Activated naive CD4-positive, alpha-beta T cell treated with anti-CD3 and anti-CD28 coated beads, Interleukin-2, amount 50 U/mL, for 72 hours (primary cell): ENCODE data around the gene THUMPD2. TPM values are rescaled to one million over a fixed set of nuclear protein-coding genes. Genes with fewer than 3 reads are reported as not detected.
A peak's percentile ranks its signal among the peaks of the same experiment; 100 is the strongest.
"Not testable (repeated sequence)": the region's sequence is repeated elsewhere in the genome, so short reads cannot be mapped to it uniquely, and the experiment has no call there.

Experiments
- ATAC-seq, 2 donors: fragments of 150-1000 bp; cut with Tn5 transposase; 2 replicates each; pipeline ENCODE4 v1.10.0; 2021; ENCODE audit warnings: mild to moderate bottlenecking in 2 of 2, moderate library complexity in 2 of 2
- DNase-seq, 2 donors: peaks; one replicate each; pipeline ENCODE4 v3.0.0; 2021 to 2022; ENCODE audit warnings: low spot score in 2 of 2
- H3K27ac Mint-ChIP-seq, 2 donors: one replicate each; pipeline ENCODE4 v1.8.0; 2022; ENCODE audit warnings: mild to moderate bottlenecking in 2 of 2, mixed read lengths in 2 of 2
- H3K36me3 Mint-ChIP-seq, 2 donors: one replicate each; pipeline ENCODE4 v1.8.0; 2022; ENCODE audit warnings: mixed read lengths in 2 of 2
- H3K9me3 Mint-ChIP-seq, 2 donors: one replicate each; pipeline ENCODE4 v1.8.0; 2022; ENCODE audit warnings: mixed read lengths in 2 of 2
- total RNA-seq, 2 donors: library from RNA; stranded (reverse); gene quantifications; one replicate each; pipeline ENCODE4 v1.2.3, GENCODE V29; 2022

The THUMPD2 gene
- total RNA-seq: 10 to 100 TPM; 12.8 to 14.0 TPM

DNA sequence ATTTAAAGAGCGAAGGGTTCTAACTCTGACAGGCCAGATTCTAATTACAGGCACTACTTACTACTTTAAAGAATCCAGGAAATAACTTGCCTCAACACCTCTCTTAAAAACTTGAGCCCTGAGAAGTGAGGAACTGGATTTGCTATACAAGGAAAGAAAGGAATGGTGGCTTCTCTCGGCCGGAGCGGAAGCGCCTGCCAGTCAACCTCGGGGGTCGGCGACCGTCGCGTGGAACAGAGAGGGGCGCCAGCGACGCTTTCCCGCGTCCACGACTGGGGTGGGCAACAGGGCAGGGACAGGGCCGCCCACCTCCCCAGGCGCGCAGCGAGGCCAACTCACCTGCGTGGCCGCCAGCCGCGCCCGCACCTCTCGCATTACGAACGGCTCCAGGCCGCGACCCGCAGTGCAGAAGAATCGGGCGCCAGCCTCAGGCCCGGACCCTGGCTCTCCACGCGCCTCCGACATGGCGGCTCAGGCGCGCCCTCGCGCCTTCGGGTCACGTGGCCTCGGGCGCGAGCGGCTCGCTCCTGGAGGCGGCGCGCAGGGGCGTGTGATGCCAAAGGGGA lies at the start of gene THUMPD2:
THUMPD2 (minus strand) TSS at position 484 of the 566 bp plus-strand sequence; CDS start at position 465, 19 bp downstream.
- peaks cover 18 to 36% of the 10 kb centered on the region in 2 donors for H3K36me3 Mint-ChIP-seq
- peak; percentile 77 to 82 for ATAC-seq
- H3K9me3 Mint-ChIP-seq: no peaks in the 10 kb centered on the region

DNA sequence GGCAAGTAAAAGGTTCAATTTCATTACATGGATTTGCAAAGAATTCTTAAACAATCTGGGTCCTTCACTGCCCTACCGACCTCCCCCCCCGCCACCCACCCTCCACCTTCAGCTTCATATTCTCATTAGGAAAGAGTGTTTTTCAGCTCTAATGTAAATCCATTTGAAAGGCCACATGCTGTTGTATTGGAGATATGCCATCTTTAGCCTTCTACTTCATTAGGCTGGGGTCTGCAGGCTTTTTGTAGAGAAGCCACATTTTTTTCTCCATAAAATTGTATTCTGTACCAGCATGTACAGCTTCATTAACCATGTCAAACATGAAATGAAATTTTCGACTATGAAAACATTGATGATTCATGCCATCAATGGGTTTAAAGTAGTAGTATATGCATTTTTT lies 42.8 kb upstream of the THUMPD2 start:
- ATAC-seq (no peak), DNase-seq (no peak)
- Mint-ChIP-seq H3K9me3 (no peaks in the 10 kb centered on the region), H3K36me3 (no peaks in the 10 kb centered on the region), H3K27ac (no peak overlapping the region)

More for the DNA sequence above, at the start of gene THUMPD2:
- H3K27ac Mint-ChIP-seq: peak within 1 kb of the TSS; percentile 92 to 97
- peak; percentile 72 to 75 for DNase-seq

GRCh38 chr2:39816845-39817244 lies 37.8 kb upstream of the THUMPD2 start:
- no peak for ATAC-seq
- Mint-ChIP-seq H3K36me3 (peaks cover 0 to 13% of the 10 kb centered on the region in 2 donors), H3K27ac (peak overlapping the region in 1 of 2 donors; percentile 18), H3K9me3 (peaks cover 5% of the 10 kb centered on the region in 2 donors)
- DNase-seq: no peak

DNA sequence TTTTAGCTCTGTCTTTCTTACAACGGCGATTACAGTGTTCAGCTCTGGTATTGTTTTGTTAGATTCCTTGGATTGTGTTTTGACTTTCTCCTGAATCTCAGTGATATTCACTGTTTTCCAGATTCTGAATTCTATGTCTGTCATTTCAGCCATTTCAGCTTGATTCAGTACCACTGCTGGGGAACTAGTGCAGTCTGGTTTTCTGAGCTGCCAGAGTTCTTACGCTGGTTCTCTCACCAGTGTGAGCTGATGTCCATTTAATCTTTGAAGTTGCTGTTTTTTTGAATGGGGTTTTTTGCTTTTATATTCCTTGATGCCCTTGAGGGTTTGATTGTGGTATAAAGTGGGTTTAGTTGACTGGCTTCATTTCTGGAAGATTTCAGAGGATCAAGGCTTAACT lies 37.4 kb upstream of the THUMPD2 start:
- H3K36me3 Mint-ChIP-seq: peaks cover 0 to 13% of the 10 kb centered on the region in 2 donors
- peaks cover 5 to 6% of the 10 kb centered on the region in 2 donors for H3K9me3 Mint-ChIP-seq
- DNase-seq (no peak), ATAC-seq (no peak)
- H3K27ac Mint-ChIP-seq: peak overlapping the region in 1 of 2 donors; percentile 18

GRCh38 chr2:39805936-39806608 lies 27.0 kb upstream of the THUMPD2 start:
- DNase-seq (no peak), ATAC-seq (no peak)
- H3K9me3 Mint-ChIP-seq: peaks cover 23 to 25% of the 10 kb centered on the region in 2 donors
- H3K36me3 Mint-ChIP-seq: peaks cover 0 to 5% of the 10 kb centered on the region in 2 donors
- H3K27ac Mint-ChIP-seq: no peak overlapping the region

- Mint-ChIP-seq H3K9me3 (peaks cover 14 to 23% of the 10 kb centered on the region in 2 donors), H3K36me3 (peaks cover 0 to 5% of the 10 kb centered on the region in 2 donors), H3K27ac (no peak overlapping the region)
- no peak for DNase-seq
- no peak for ATAC-seq
These were observed 24.8 kb upstream of the THUMPD2 start for GRCh38 chr2:39803839-39804238.

GRCh38 chr2:39800752-39801151 lies 21.7 kb upstream of the THUMPD2 start:
- H3K27ac Mint-ChIP-seq: no peak overlapping the region
- ATAC-seq (no peak), DNase-seq (no peak)
- peaks cover 0 to 5% of the 10 kb centered on the region in 2 donors for H3K36me3 Mint-ChIP-seq
- peaks cover 8 to 15% of the 10 kb centered on the region in 2 donors for H3K9me3 Mint-ChIP-seq

GRCh38 chr2:39796134-39796533 lies 17.1 kb upstream of the THUMPD2 start:
- Mint-ChIP-seq H3K36me3 (peaks cover 0 to 5% of the 10 kb centered on the region in 2 donors), H3K9me3 (peaks cover 5 to 8% of the 10 kb centered on the region in 2 donors), H3K27ac (no peak overlapping the region)
- no peak for DNase-seq
- no peak for ATAC-seq

DNA sequence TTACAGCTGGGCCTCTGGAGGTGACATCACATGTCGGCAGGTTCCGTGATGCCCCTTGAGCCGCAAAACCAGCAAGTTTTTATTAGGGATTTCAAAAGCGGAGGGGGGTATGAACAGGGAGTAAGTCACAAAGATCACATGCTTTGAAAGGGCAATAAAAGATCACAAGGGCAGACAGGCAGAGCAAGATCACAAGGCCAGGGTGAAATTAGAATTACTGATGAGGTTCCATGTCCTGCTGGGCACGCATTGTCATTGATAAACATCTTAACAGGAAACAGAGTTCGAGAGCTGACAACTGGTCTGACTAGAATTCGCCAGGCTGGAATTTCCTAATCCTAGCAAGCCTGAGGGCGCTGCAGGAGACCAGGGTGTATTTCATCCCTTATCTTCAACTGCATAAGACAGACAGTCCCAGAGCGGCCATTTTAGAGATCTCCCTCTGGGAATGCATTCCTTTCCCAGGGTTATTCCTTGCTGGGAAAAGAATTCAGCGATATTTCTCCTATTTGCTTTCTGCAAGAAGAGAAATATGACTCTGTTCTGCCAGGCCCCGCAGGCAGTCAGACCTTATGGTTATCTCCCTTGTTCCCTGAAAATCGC lies 11.3 kb upstream of the THUMPD2 start:
- DNase-seq, H3K27ac Mint-ChIP-seq, ATAC-seq: not testable (repeated sequence)
- Mint-ChIP-seq H3K9me3 (peaks cover 5 to 14% of the 10 kb centered on the region in 2 donors), H3K36me3 (peaks cover 0 to 15% of the 10 kb centered on the region in 2 donors)

DNA sequence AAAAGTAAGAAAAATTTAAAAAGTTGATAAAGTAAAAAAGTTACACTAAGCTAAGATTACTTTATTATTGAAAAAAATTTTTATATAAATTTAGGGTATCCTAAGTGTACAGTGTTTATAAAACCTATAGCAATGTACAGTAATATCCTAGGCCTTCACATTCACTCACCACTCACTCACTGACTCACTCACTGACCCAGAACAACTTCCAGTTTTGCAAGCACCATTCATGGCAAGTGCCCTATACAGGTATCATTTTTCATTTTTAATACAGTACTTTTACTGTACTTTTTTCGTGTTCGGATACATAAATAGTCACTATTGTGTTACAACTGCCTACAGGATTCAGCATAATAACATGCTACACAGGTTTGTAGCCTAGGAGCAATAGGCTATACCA lies 8.9 kb upstream of the THUMPD2 start:
- no peak for ATAC-seq
- H3K36me3 Mint-ChIP-seq: peaks cover 0 to 15% of the 10 kb centered on the region in 2 donors
- no peak for DNase-seq

GRCh38 chr2:39786761-39787522 lies 7.9 kb upstream of the THUMPD2 start:
- Mint-ChIP-seq H3K9me3 (peaks cover 3 to 12% of the 10 kb centered on the region in 2 donors), H3K27ac (no peak overlapping the region), H3K36me3 (peaks cover 0 to 12% of the 10 kb centered on the region in 2 donors)
- no peak for ATAC-seq
- no peak for DNase-seq

More for the DNA sequence above, 8.9 kb upstream of the THUMPD2 start:
- Mint-ChIP-seq H3K9me3 (peaks cover 5 to 14% of the 10 kb centered on the region in 2 donors), H3K27ac (no peak overlapping the region)

DNA sequence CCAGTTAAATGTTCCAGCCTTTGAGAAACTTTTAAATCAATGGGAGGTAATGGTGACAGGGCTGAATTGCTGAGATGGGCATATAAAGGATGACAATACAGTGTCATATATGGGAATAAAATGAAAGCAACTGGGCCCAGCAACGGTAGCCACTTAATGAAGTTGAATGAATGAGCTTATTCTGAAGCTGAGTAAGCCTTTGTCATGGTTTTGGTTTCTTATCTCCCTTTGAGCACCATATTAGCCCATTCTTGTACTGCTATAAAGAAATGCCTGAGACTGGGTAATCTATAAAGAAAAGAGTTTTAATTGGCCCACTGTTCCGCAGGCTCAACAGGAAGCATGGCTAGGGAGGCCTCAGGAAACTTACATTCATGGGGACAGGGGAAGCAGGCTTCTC lies 3.5 kb upstream of the THUMPD2 start:
- Mint-ChIP-seq H3K36me3 (peaks cover 12 to 13% of the 10 kb centered on the region in 2 donors), H3K9me3 (no peaks in the 10 kb centered on the region), H3K27ac (no peak overlapping the region)
- no peak for ATAC-seq
- no peak for DNase-seq

DNA sequence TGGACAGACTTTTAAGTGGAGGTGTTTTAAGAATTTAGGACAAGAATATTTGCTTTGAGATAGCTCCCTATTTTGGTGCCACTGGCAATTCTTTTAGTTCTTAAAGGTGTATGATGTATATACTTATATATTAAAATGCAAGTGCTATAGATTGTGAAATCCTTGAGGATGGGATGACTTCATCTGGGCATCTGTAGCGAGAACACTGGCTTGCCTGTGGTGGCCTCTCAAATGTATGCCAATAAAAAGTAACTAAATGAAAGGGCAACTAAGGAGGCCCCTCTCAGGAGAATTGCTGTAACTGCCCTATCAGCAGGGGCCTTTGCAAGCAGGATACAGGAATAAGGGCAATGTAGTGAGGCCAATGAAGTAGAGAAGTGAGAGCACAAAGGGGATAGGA lies 2.6 kb upstream of the THUMPD2 start:
- H3K36me3 Mint-ChIP-seq: peaks cover 18 to 20% of the 10 kb centered on the region in 2 donors
- no peak for ATAC-seq
- H3K27ac Mint-ChIP-seq: no peak overlapping the region
- no peaks in the 10 kb centered on the region for H3K9me3 Mint-ChIP-seq
- DNase-seq: no peak

GRCh38 chr2:39780825-39781600 lies 2.0 kb upstream of the THUMPD2 start:
- ATAC-seq (peak in 1 of 2 donors; percentile 71), DNase-seq (no peak)
- Mint-ChIP-seq H3K36me3 (peaks cover 18 to 24% of the 10 kb centered on the region in 2 donors), H3K27ac (peak overlapping the region; percentile 62 to 92), H3K9me3 (no peaks in the 10 kb centered on the region)

GRCh38 chr2:39779927-39780326 lies 869 bp upstream of the THUMPD2 start:
- H3K27ac Mint-ChIP-seq: peak overlapping the region in 1 of 2 donors; percentile 92
- peaks cover 18 to 32% of the 10 kb centered on the region in 2 donors for H3K36me3 Mint-ChIP-seq
- ATAC-seq (no peak), DNase-seq (no peak)
- no peaks in the 10 kb centered on the region for H3K9me3 Mint-ChIP-seq

DNA sequence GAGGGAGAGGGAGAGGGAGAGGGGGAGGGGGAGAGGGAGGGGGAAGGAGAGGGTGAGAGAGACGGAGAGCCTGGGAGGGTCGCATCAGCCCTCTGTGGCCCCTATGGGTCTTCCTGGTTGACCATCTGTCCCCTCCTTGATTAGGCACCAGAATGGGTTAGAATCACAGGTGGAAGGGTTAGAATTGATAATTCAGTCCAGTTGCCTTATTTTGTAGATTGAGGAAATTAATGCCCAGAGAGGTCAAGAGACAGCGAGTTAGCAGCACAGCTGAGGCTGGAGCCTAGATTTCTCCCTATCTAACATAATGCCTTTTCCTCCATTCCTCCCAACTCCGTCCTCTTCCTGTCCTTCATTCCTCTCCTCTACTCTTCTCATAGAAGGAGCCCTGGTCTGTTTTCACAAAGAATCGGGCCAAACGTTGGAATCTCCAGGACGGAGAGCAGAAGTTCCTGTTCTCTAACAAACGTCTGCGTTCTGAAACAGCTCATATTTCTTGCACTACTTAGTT lies 338 bp upstream of the THUMPD2 start:
- Mint-ChIP-seq H3K27ac (peak overlapping the region in 1 of 2 donors; percentile 92), H3K36me3 (peaks cover 18 to 36% of the 10 kb centered on the region in 2 donors)

More for the DNA sequence above, 338 bp upstream of the THUMPD2 start:
- no peaks in the 10 kb centered on the region for H3K9me3 Mint-ChIP-seq
- DNase-seq: no peak
- no peak for ATAC-seq
